T-cell (primary cell): ENCODE data around the gene BPIFB2. TPM values are rescaled to one million over a fixed set of nuclear protein-coding genes. Genes with fewer than 3 reads are reported as not detected.

Experiments
- ATAC-seq, 4 experiments: fragments of 200-7000 bp in 3 of 4; fragments of 150-1000 bp in 1 of 4; cut with Tn5 transposase; replicated peaks in 1 of 4; 1 replicate in 3 of 4; 2 replicates in 1 of 4; pipeline ENCODE4 v1.10.0; 2021; ENCODE audit warnings: moderate library complexity in 3 of 4, mild to moderate bottlenecking in 2 of 4, moderate number of reproducible peaks in 1 of 4
- CTCF ChIA-PET, 2 donors: fragments of 300-600 bp; sonication (Branson Sonifier 250); formaldehyde crosslinking; loops; one replicate each; lab custom pipeline; 2022; ENCODE audit warnings: antibody characterized with exemption in 2 of 2; lab: Charles Lee
- POLR2A ChIA-PET, 2 donors: fragments of 300-600 bp; sonication (Branson Sonifier 250); formaldehyde crosslinking; loops; one replicate each; lab custom pipeline; 2022; ENCODE audit warnings: antibody characterized with exemption in 2 of 2; lab: Charles Lee
- DNase-seq, 35 experiments: peaks; one replicate each; pipeline versions ENCODE4 v3.0.0 to v3.0.0-alpha.2; 2013 to 2023
- H3K27ac ChIP-seq: one replicate; pipeline ENCODE4 v1.5.1; 2013; ENCODE audit warnings: low read length
- H3K27me3 ChIP-seq, 2 experiments: replicated peaks in 1 of 2; 1 replicate in 1 of 2; 2 replicates in 1 of 2; pipeline versions ENCODE4 v1.6.1 to v1.7.0; 2013; ENCODE audit warnings: low read length in 1 of 2, mixed read lengths in 1 of 2; ENCODE audit not compliant: control insufficient read depth in 2 of 2, insufficient read depth in 2 of 2; ENCODE audit errors: extremely low read depth in 1 of 2
- H3K36me3 ChIP-seq, 2 donors: 1 replicate in 1 of 2; 2 replicates in 1 of 2; pipeline versions ENCODE4 v1.6.1 to v1.7.0; 2013; ENCODE audit warnings: low read length in 1 of 2; ENCODE audit not compliant: control insufficient read depth in 2 of 2, insufficient read depth in 1 of 2; ENCODE audit errors: extremely low read depth in 1 of 2
- H3K4me1 ChIP-seq, 2 experiments: 1 replicate in 1 of 2; 2 replicates in 1 of 2; pipeline versions ENCODE4 v1.6.1 to v1.7.0; 2013; ENCODE audit warnings: low read length in 2 of 2, mixed read lengths in 1 of 2; ENCODE audit not compliant: insufficient read depth in 2 of 2, control insufficient read depth in 1 of 2; ENCODE audit errors: extremely low read depth in 1 of 2
- H3K4me3 ChIP-seq, 2 donors: 1 replicate in 1 of 2; 2 replicates in 1 of 2; pipeline versions ENCODE4 v1.5.1 to v1.7.0; 2013; ENCODE audit warnings: mild to moderate bottlenecking in 2 of 2, low read length in 1 of 2, moderate library complexity in 1 of 2; ENCODE audit not compliant: control insufficient read depth in 1 of 2; ENCODE audit errors: extremely low read depth in 1 of 2
- H3K9me3 ChIP-seq: 2 replicates; pipeline ENCODE4 v1.7.0; 2013
- H3K27ac Mint-ChIP-seq, 2 donors: one replicate each; pipeline ENCODE4 v1.8.0; 2020 to 2021; ENCODE audit warnings: mild to moderate bottlenecking in 2 of 2, mixed read lengths in 2 of 2
- H3K27me3 Mint-ChIP-seq, 2 donors: one replicate each; pipeline ENCODE4 v1.8.0; 2021 to 2022; ENCODE audit warnings: mixed read lengths in 2 of 2
- H3K36me3 Mint-ChIP-seq: one replicate; pipeline ENCODE4 v1.8.0; 2021; ENCODE audit warnings: mixed read lengths
- H3K4me1 Mint-ChIP-seq, 3 donors: one replicate each; pipeline ENCODE4 v1.8.0; 2020 to 2022; ENCODE audit warnings: mixed read lengths in 3 of 3, mild to moderate bottlenecking in 1 of 3
- H3K4me3 Mint-ChIP-seq, 3 donors: one replicate each; pipeline ENCODE4 v1.8.0; 2020 to 2022; ENCODE audit warnings: mild to moderate bottlenecking in 3 of 3, mixed read lengths in 3 of 3, moderate library complexity in 3 of 3
- H3K9me3 Mint-ChIP-seq, 3 donors: one replicate each; pipeline ENCODE4 v1.8.0; 2020 to 2022; ENCODE audit warnings: mixed read lengths in 3 of 3
- WGBS: methylation state at CpG from one replicate; pipeline ENCODE4 v1.1.5; 2013; ENCODE audit warnings: missing lambda C conversion rate; ENCODE audit not compliant: insufficient coverage; 5-methylcytosine and 5-hydroxymethylcytosine counted together
- total RNA-seq, 35 experiments: library from RNA in 6 of 35; stranded (reverse) in 6 of 35; fragments of 120-200 nt in 1 of 35; gene quantifications; one replicate each; pipeline versions ENCODE4 v1.2.1 to v1.2.4 and lab custom pipeline; 2013 to 2026

The BPIFB2 gene
- total RNA-seq, 5 donors from 2014 or later (not counting 1 experiment from before 2014, with no cell fraction given): 0.16 to 0.29 (median 0.22) TPM; not detected in 2

- H3K27ac ChIP-seq: no peak overlapping the region
- Mint-ChIP-seq H3K9me3 (peaks cover 0 to 10% (median 4%) of the 10 kb centered on the region in 3 donors), H3K27me3 (no peaks in the 10 kb centered on the region), H3K27ac (no peak overlapping the region), H3K4me3 (no peak overlapping the region), H3K4me1 (peaks cover 49 to 71% (median 54%) of the 10 kb centered on the region in 3 donors), H3K36me3 (no peaks in the 10 kb centered on the region)
- H3K4me1 ChIP-seq: peaks cover 25 to 36% of the 10 kb centered on the region in 2 experiments
- CTCF ChIA-PET: no interaction called here
- ATAC-seq (no peak), DNase-seq (no peak)
- POLR2A ChIA-PET: no interaction called here
- no peaks in the 10 kb centered on the region for H3K9me3 ChIP-seq
- no peaks in the 10 kb centered on the region for H3K27me3 ChIP-seq
- no peaks in the 10 kb centered on the region for H3K36me3 ChIP-seq
- H3K4me3 ChIP-seq: no peak overlapping the region
These were observed 11.7 kb upstream of the BPIFB2 start for GRCh38 chr20:32995802-32996201.

- H3K36me3 Mint-ChIP-seq: no peaks in the 10 kb centered on the region
- peaks cover 41 to 71% (median 45%) of the 10 kb centered on the region in 3 donors for H3K4me1 Mint-ChIP-seq
- CTCF ChIA-PET: no interaction called here
- Histone ChIP-seq H3K9me3 (no peaks in the 10 kb centered on the region), H3K27ac (no peak overlapping the region), H3K36me3 (no peaks in the 10 kb centered on the region), H3K4me1 (peaks cover 16 to 21% of the 10 kb centered on the region in 2 experiments), H3K27me3 (no peaks in the 10 kb centered on the region), H3K4me3 (no peak overlapping the region)
- peaks cover 0 to 10% (median 4%) of the 10 kb centered on the region in 3 donors for H3K9me3 Mint-ChIP-seq
- H3K27me3 Mint-ChIP-seq: no peaks in the 10 kb centered on the region
- POLR2A ChIA-PET: no interaction called here
- DNase-seq (no peak), ATAC-seq (no peak)
- H3K27ac Mint-ChIP-seq: peak overlapping the region in 1 of 2 donors; percentile 59
- WGBS: 42% methylated on average over 2 of the region's 2 CpGs
- no peak overlapping the region for H3K4me3 Mint-ChIP-seq
These were observed 10.1 kb upstream of the BPIFB2 start for GRCh38 chr20:32997431-32997830.

DNA sequence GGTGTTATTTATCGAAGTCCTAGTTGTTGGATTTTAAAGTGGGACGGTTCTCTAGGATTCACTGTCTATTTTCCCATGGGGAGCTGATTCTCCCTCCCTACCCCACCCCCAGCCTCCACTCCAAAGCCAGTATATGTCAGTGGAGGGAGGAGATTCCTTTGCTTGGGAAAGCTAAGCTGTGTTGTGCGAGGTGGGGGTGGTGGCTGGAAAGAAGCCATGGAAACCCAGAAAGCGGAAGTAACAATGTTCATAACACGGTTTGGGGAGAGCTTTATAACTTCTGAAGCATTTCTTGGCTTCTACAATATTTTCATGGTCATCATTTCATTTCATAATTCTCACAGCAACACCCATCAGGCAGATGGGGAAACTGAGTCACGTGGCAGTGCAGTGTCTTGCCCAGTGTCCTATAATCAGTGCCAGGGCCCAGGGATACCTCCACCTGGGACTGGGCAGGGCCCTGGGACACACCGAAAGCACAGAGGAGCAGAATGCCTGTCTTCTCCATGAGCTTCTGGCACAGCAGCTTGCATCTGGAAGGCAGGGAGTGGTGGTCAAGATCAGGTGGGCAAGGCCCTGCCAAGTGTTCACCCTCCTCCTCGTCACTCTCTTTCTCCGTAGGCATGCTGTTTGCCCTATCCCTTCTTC is 7.8 kb upstream of the BPIFB2 start:
- Histone ChIP-seq H3K27me3 (no peaks in the 10 kb centered on the region), H3K4me1 (peaks cover 0 to 20% of the 10 kb centered on the region in 2 experiments), H3K4me3 (no peak overlapping the region), H3K36me3 (no peaks in the 10 kb centered on the region), H3K9me3 (no peaks in the 10 kb centered on the region), H3K27ac (no peak overlapping the region)
- ATAC-seq (no peak), DNase-seq (no peak)
- CTCF ChIA-PET: no interaction called here
- peaks cover 0 to 8% (median 4%) of the 10 kb centered on the region in 3 donors for H3K9me3 Mint-ChIP-seq
- H3K27ac Mint-ChIP-seq: no peak overlapping the region
- no peaks in the 10 kb centered on the region for H3K27me3 Mint-ChIP-seq
- no peaks in the 10 kb centered on the region for H3K36me3 Mint-ChIP-seq
- POLR2A ChIA-PET: no interaction called here
- H3K4me3 Mint-ChIP-seq: no peak overlapping the region
- H3K4me1 Mint-ChIP-seq: peaks cover 26 to 59% (median 28%) of the 10 kb centered on the region in 3 donors
- 78% methylated on average over 4 of the region's 9 CpGs for WGBS

GRCh38 chr20:33000802-33001466 is 6.6 kb upstream of the BPIFB2 start:
- POLR2A ChIA-PET: no interaction called here
- DNase-seq (no peak), ATAC-seq (no peak)
- Mint-ChIP-seq H3K9me3 (peaks cover 0 to 4% (median 3%) of the 10 kb centered on the region in 3 donors), H3K27ac (no peak overlapping the region), H3K36me3 (no peaks in the 10 kb centered on the region), H3K27me3 (no peaks in the 10 kb centered on the region), H3K4me3 (no peak overlapping the region), H3K4me1 (peaks cover 31 to 70% (median 32%) of the 10 kb centered on the region in 3 donors)
- H3K4me3 ChIP-seq: no peak overlapping the region
- 88% methylated on average over 7 of the region's 9 CpGs for WGBS
- H3K36me3 ChIP-seq: no peaks in the 10 kb centered on the region
- H3K9me3 ChIP-seq: no peaks in the 10 kb centered on the region
- no peak overlapping the region for H3K27ac ChIP-seq
- CTCF ChIA-PET: no interaction called here
- no peaks in the 10 kb centered on the region for H3K27me3 ChIP-seq
- peaks cover 0 to 28% of the 10 kb centered on the region in 2 experiments for H3K4me1 ChIP-seq

- Histone ChIP-seq H3K9me3 (no peaks in the 10 kb centered on the region), H3K4me1 (peaks cover 0 to 26% of the 10 kb centered on the region in 2 experiments), H3K27me3 (no peaks in the 10 kb centered on the region), H3K4me3 (no peak overlapping the region), H3K36me3 (no peaks in the 10 kb centered on the region), H3K27ac (no peak overlapping the region)
- WGBS: 86% methylated on average over 7 of the region's 7 CpGs
- Mint-ChIP-seq H3K36me3 (no peaks in the 10 kb centered on the region), H3K27ac (peak overlapping the region in 1 of 2 donors; percentile 49), H3K9me3 (peaks cover 0 to 4% (median 3%) of the 10 kb centered on the region in 3 donors), H3K27me3 (no peaks in the 10 kb centered on the region), H3K4me1 (peaks cover 26 to 68% (median 27%) of the 10 kb centered on the region in 3 donors), H3K4me3 (no peak overlapping the region)
- no peak for ATAC-seq
- DNase-seq: no peak
- CTCF ChIA-PET: no interaction called here
- POLR2A ChIA-PET: interaction anchor here in 1 of 2 donors (0.6 kb wide), 1 partner anchor 86 kb away, joined by 4 read pairs; no protein-coding TSS in a partner anchor
These were observed 5.3 kb upstream of the BPIFB2 start for GRCh38 chr20:33002087-33002808.

- 84% methylated on average over 6 of the region's 6 CpGs for WGBS
- no peak within 1 kb of the TSS for H3K4me3 Mint-ChIP-seq
- Histone ChIP-seq H3K36me3 (no peaks in the 10 kb centered on the region), H3K4me1 (peaks cover 0 to 23% of the 10 kb centered on the region in 2 experiments), H3K9me3 (no peaks in the 10 kb centered on the region), H3K4me3 (no peak within 1 kb of the TSS), H3K27ac (no peak within 1 kb of the TSS), H3K27me3 (no peaks in the 10 kb centered on the region)
- H3K36me3 Mint-ChIP-seq: no peaks in the 10 kb centered on the region
- DNase-seq (no peak), ATAC-seq (no peak)
- POLR2A ChIA-PET: no interaction called here
- H3K27me3 Mint-ChIP-seq: no peaks in the 10 kb centered on the region
- CTCF ChIA-PET: interaction anchor here (0.6 to 1.5 kb wide), 9 partner anchors 31 to 212 kb away, joined by 3 to 6 read pairs (median 3); no protein-coding TSS in a partner anchor
- peak within 1 kb of the TSS in 1 of 2 donors; percentile 16 for H3K27ac Mint-ChIP-seq
- peaks cover 21 to 63% (median 21%) of the 10 kb centered on the region in 3 donors for H3K4me1 Mint-ChIP-seq
- H3K9me3 Mint-ChIP-seq: peaks cover 0 to 4% (median 3%) of the 10 kb centered on the region in 3 donors
These were observed 3.3 kb upstream of the BPIFB2 start, which contains the start of gene SUN5 for GRCh38 chr20:33004141-33004751. Gene SUN5, minus strand, starts transcription at chr20:33004433. Its CDS starts 93 bp downstream, at chr20:33004340.
